ENCODE results near the gene HSD11B2.

DNA sequence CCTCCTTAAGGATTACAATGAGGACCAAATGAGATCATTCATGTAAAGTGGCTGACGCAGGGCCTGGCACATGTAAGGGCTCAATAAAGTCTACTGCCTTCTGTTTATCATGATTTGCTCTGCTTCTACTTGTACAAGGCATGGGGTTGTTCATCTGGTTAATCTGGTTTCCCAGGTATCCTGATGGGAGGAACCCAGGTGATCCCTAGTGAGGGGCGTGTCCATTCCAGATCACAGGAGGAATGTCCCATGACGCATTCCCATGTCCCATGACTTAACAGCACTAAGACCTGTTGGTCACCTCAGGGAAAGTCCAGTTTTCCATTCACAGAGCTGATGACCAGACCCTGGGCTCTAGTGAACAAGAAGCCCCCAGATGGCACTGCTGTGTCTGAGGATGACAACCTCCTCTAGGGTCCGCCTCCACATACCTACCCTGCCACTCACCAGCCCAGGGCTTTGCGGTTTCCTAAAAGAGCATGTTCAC lies 26.1 kb upstream of the HSD11B2 start:
- no peak for TF ChIP-seq EZH2phosphoT487 (IDR thresholded peaks at IDR 0.05; ENCODE audit: borderline replicate concordance, low read length)
- TF ChIP-seq, protein P1, sequence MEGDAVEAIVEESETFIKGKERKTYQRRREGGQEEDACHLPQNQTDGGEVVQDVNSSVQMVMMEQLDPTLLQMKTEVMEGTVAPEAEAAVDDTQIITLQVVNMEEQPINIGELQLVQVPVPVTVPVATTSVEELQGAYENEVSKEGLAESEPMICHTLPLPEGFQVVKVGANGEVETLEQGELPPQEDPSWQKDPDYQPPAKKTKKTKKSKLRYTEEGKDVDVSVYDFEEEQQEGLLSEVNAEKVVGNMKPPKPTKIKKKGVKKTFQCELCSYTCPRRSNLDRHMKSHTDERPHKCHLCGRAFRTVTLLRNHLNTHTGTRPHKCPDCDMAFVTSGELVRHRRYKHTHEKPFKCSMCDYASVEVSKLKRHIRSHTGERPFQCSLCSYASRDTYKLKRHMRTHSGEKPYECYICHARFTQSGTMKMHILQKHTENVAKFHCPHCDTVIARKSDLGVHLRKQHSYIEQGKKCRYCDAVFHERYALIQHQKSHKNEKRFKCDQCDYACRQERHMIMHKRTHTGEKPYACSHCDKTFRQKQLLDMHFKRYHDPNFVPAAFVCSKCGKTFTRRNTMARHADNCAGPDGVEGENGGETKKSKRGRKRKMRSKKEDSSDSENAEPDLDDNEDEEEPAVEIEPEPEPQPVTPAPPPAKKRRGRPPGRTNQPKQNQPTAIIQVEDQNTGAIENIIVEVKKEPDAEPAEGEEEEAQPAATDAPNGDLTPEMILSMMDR (IDR thresholded peaks at IDR 0.05; ENCODE audit: low read depth, low read length, poor library complexity, severe bottlenecking): no peak

Measured in DOHH2 (cell line).